Bone marrow (tissue), 2 donors: ENCODE results near the gene REPS2.
A peak's percentile ranks its signal among the peaks of the same experiment; 100 is the strongest.

Experiments
- DNase-seq, 2 donors: peaks; one replicate each; lab custom pipeline; 2025; lab: John Stamatoyannopoulos, UW

Gene REPS2

GRCh38 chrX:17035111-17035510, 88.7 kb downstream of the REPS2 start:
- DNase-seq: no peak

GRCh38 chrX:17036171-17036961, 89.9 kb downstream of the REPS2 start:
- no peak for DNase-seq

- DNase-seq: no peak
Measured at GRCh38 chrX:17038277-17038676, 91.8 kb downstream of the REPS2 start.

- DNase-seq: no peak
Measured at GRCh38 chrX:17038681-17039161, 92.3 kb downstream of the REPS2 start.

GRCh38 chrX:17039826-17040225, 93.4 kb downstream of the REPS2 start:
- no peak for DNase-seq

GRCh38 chrX:17040711-17041110, 94.3 kb downstream of the REPS2 start:
- DNase-seq: no peak

- no peak for DNase-seq
Measured at GRCh38 chrX:17042037-17042436, 95.6 kb downstream of the REPS2 start.

- peak in 1 of 2 donors; percentile 43 for DNase-seq
Measured at GRCh38 chrX:17046478-17047097, 100.1 kb downstream of the REPS2 start.

- no peak for DNase-seq
Measured at GRCh38 chrX:17047224-17047623, 100.8 kb downstream of the REPS2 start.

GRCh38 chrX:17052210-17052609, 105.8 kb downstream of the REPS2 start:
- no peak for DNase-seq

- no peak for DNase-seq
Measured at GRCh38 chrX:17052793-17053192, 106.3 kb downstream of the REPS2 start.

GRCh38 chrX:17053502-17053901, 107.0 kb downstream of the REPS2 start:
- DNase-seq: no peak

GRCh38 chrX:17056868-17057608, 110.6 kb downstream of the REPS2 start:
- no peak for DNase-seq

GRCh38 chrX:17062065-17062464, 115.6 kb downstream of the REPS2 start:
- DNase-seq: no peak

GRCh38 chrX:17065100-17065499, 118.6 kb downstream of the REPS2 start:
- no peak for DNase-seq

GRCh38 chrX:17067534-17067933, 121.1 kb downstream of the REPS2 start:
- no peak for DNase-seq

GRCh38 chrX:17072301-17072700, 125.8 kb downstream of the REPS2 start:
- no peak for DNase-seq

- no peak for DNase-seq
Measured at GRCh38 chrX:17072721-17073230, 126.3 kb downstream of the REPS2 start.

GRCh38 chrX:17075004-17075403, 128.5 kb downstream of the REPS2 start:
- DNase-seq: no peak

- no peak for DNase-seq
Measured at GRCh38 chrX:17077361-17077760, 130.9 kb downstream of the REPS2 start.

- DNase-seq: no peak
Measured at GRCh38 chrX:17078031-17078720, 131.7 kb downstream of the REPS2 start.

GRCh38 chrX:17081511-17081910, 135.1 kb downstream of the REPS2 start:
- DNase-seq: no peak
